ENCODE data around the gene KIF5A.
A peak's percentile ranks its signal among the peaks of the same experiment; 100 is the strongest.

The KIF5A gene

GRCh38 chr12:57621497-57622292, 71.9 kb downstream of the KIF5A start:
- TF ChIP-seq CTCF (IDR thresholded peaks at IDR 0.05): peak; percentile 91

GRCh38 chr12:57622293-57623245, 72.7 kb downstream of the KIF5A start:
- TF ChIP-seq CTCF (IDR thresholded peaks at IDR 0.05): no peak

- no peak for TF ChIP-seq CTCF (IDR thresholded peaks at IDR 0.05)
Observed at GRCh38 chr12:57623385-57623784, 73.5 kb downstream of the KIF5A start.

- no peak for TF ChIP-seq CTCF (IDR thresholded peaks at IDR 0.05)
Observed at GRCh38 chr12:57623811-57624390, 74.1 kb downstream of the KIF5A start.

GRCh38 chr12:57624441-57625220, 74.8 kb downstream of the KIF5A start:
- no peak for TF ChIP-seq CTCF (IDR thresholded peaks at IDR 0.05)

GRCh38 chr12:57625261-57626032, 75.6 kb downstream of the KIF5A start:
- no peak for TF ChIP-seq CTCF (IDR thresholded peaks at IDR 0.05)
